Measurements from ENCODE around the gene MRC1.
A peak's percentile ranks its signal among the peaks of the same experiment; 100 is the strongest.

Gene MRC1

DNA sequence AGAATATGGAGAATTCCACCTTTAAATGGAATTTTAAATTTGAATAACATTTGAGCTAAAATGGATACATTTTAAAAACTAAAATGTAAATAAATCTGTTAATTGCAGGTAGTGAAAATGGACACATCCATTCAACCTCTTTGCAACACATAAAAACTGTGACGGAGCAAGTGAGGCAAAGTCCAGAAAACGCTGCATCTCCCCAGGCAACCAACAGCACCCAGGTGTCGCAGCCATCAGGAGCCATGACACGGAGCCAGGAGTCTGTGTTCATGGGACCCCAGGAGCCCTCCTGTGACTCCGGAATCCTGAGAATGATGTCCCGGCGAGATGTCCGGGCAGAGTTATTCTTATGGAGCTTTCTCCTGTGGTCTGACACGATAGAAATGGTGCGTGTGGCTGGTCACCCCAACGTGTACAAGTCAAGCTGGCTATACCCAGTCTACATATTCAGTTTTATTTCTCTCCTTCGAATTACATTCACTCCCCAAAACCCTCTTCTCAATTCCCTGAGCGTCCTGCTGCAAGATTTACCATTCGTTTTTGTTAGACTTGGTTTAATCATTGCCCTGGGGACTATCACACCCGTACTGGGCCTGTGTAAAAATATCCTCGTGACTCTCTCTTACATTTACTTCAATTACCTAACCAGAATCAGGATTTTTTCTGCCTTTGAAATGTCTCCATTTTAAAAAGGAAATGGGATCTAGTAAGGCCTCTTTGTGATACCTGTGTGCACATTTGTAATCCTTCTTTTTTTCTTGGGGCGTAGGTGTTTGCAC, 13.1 kb upstream of the MRC1 start:
- ATAC-seq, result no peak

DNA sequence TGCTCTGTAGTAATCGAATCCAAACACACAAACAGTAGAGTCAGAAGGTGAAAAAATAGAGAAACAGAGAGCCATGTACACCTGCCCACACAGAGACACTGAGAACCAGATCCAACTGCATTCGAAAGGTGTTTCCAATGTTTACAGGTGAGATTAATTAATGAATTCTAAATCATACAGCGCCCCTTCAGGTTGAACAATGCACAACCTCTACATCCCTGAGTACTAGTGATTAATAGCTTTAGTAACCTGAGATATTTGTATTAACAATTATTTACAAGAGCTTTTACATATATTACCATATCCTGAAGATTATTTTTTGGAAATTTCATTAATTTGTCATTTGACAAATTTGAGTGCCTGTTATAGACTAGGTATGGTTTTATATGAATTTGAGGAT, 7.6 kb upstream of the MRC1 start:
- ATAC-seq, result no peak

DNA sequence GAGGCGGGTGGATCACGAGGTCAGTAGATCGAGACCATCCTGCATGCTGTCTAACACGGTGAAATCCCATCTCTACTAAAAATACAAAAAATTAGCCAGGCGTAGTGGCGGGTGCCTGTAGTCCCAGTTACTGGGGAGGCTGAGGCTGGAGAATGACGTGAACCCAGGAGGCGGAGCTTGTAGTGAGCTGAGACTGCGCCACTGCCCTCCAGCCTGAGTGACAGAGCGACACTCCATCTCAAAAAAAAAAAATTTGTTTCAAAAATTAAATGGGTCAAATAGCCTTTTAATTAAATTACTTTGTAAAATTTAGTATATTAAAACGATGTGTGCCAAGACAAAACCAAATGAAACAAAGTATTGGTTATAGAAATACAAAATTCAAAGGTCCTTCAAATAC, 6.8 kb upstream of the MRC1 start:
- ATAC-seq, result no peak

DNA sequence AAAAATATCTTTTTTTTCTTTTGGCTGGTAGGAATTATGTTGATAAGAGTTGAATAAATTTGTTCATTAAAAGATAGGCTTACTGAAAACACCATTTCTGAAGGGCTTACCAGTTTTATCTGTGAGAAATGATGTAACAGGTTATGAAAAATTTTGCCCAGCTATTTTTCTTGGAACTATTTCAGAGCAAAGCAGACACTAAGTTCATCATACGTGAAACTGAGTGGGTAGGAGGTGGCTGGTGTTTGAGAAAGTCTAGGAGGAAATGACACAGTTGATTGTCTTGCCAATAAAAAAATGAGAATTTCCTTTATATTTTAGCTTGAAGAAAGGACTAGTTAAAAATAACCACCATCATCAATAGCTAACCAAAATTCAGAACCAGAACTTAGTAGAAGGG, 6.2 kb upstream of the MRC1 start:
- ATAC-seq, result peak in 1 of 2 donors; percentile 61

DNA sequence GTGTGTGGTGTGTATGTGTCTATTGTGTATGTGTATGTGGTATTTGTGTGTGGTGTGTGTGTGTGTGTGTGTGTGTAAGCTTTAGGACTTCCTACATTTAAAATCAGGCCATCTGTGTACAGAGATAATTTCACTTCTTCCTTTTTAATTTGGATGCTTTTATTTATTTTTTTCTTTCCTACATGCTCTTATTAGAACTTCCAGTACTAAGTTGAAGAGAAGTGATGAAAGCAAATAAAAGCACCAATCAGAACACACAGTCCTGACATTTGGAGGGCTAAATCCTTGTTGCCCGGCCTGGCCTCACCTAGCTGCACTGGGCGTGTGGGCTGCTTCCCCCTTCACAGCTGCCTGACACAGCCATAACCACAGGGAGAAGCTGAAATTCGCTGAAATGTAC, 3.8 kb upstream of the MRC1 start:
- no peak for ATAC-seq

DNA sequence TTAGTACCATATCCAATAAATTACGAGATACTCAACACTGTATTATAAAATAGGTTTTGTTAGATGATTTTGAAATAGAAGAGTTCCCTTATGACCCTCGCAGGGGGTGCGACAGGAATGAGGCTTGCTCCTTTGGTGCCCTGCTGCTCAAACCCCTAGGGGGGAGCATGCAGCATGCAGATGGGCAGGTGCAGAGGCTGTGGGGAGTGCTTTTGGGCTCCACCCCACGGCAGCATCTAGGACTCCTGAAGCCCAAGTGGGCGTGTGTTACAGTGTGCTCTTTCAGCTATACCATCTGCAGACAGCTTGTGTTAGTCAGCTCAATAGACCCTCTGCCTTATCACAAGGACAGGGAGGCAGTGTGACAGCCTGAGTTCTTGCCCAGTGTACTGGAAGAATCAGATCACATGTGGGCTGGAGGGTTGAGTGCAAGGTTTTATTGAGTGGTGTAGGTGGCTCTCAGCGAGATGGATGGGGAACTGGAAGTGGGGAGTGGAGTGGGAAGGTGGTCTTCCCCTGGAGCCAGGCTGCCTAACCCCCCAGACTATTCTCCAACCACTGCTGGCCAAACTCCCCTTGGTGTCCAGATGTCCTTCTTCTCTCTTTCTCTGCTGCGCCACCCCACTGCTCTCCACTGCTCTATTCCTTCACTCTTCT, 3.1 kb upstream of the MRC1 start:
- peak; percentile 70 to 85 for ATAC-seq

DNA sequence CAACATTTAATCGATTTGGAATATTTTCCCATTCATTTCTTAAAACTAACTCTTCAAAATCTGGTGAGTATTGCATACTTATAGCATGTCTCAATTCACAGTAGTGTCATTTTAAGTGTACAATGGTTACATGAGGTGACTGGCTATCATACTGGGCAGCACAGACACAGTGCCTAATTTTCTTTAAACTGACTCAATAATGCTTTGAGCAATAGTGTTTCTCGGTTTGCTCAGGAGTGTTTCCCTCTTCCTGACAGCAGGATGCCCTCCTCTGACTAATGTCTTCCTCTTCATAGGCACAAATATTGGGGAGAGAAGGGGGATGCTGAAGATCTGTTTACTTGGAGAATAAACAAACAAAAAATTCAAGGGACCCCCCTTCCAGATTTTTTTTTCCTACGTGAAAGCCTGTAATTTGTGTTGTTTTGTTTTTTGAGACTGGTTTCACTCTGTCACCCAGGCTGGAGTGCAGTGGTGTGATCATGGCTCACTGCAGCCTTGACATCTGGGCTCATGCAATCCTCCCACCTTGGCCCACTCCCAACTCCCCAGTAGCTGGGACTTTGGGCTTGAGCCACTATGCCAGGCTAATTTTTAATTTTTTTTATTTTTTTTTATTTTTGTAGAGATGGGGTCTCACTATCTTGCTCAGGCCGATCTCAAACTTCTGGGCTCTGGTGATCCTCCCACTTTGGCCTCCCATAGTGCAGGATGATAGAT, 2.2 kb downstream of the MRC1 start:
- no peak for ATAC-seq

DNA sequence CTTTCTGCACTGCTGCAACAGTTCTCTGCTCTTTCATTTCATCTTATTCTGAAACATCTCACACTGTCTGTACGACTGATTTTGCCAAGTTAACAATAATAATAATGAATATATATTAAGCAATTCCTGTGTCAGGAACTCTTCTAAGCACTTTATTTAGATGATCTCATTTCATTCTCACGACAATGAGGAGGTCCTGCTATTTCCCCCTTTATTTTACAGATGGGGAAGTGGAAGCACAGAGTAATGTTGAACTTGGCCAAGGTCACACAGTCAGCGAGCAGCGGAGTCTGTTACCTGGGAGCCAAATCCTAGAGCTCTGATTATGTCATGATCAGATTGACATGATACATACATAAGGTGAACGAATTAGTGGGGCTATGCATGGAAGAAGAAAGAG, 5.8 kb downstream of the MRC1 start:
- no peak for ATAC-seq

DNA sequence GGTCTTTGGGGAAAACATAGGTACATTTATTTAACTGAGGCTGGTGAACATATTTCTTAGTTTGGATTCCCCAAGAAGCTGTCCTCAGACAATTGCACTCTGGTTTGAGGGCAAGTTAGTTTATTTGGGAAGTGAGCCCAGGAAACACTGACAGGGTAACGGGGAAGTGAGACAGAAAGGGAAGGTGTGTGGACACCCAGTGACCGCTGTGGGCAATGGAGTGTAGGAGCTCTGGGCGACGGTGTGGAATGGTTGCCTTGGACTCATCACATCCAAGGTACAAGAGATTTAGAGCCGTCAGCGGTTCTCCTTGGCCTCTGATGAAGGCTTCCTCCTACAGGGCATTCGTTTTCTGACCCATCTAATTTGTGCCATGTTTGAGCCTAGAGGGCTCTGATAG, 7.1 kb downstream of the MRC1 start:
- no peak for ATAC-seq

DNA sequence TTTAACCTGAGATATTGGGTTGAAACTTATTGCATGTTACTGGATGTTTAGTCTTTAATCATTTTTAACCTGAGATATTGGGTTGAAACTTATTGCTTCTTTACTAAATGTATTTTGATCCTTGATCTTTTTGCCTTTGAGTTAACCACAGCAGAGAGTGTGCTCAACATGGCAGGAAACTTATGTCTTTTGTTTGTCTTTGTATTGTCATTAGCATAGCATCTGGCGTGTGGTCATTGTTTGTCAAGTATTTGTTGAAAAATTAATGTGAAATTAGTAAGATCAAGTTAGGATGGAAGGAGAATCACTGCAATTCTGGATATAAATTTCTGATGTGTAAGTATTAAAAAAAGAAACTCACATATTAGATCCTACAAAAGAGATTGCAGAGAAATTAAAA, 8.2 kb downstream of the MRC1 start:
- ATAC-seq, result no peak

DNA sequence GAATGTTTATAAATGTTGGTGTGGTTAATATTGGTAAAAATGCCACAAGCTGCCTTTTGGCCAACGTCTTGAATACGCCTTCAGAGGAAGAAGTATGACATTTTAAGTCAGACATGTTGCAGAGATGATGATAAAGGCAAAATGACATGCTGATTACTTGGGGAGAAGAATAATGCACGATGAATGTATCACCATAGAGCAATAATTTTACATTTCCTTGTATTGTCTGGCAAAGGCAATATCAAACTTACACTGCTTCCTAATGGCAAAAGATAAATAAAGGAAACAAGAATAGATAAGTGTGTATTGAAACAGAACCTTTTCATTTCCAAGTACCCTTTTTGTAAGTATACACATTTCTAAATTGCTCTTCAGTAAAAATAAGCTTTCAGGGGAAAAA, 8.6 kb downstream of the MRC1 start:
- no peak for ATAC-seq

DNA sequence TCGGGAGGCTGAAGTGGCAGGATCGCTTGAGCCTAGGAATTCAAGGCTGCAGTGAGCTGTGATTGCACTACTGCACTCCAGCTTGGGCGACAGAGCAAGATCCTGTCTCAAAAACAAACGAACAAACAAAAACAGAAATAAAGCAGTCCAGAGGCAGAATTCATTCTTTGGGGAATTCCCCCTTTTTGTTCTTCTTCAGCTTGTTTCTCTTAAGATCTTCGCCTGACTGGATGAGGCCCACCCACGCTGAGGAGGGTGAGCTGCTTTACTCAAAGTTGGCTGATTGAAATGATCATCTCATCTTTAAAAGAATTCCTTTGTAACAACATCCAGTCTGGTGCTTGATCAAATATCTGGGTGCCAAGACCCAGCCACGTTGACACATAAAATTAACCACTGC, 10.7 kb downstream of the MRC1 start:
- no peak for ATAC-seq

DNA sequence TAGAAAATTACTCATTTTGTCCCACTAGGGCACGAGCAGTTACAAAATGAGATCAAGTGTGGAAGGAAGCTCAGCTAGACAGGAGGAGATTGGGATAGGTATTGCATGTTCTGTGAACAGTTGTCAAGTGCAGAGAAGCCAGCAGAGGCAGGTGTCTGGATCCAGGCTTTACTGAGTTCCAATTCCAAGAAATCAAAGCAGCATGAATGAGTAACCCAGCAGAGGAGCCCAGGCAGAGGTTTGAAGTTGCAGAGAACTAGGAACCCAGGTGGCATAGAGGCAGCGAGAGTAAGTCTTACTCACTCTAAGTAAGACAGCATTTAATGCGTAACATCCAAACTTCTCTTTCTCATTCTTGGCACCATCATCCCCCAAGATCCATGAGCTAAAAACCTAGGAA, 11.8 kb downstream of the MRC1 start:
- no peak for ATAC-seq

DNA sequence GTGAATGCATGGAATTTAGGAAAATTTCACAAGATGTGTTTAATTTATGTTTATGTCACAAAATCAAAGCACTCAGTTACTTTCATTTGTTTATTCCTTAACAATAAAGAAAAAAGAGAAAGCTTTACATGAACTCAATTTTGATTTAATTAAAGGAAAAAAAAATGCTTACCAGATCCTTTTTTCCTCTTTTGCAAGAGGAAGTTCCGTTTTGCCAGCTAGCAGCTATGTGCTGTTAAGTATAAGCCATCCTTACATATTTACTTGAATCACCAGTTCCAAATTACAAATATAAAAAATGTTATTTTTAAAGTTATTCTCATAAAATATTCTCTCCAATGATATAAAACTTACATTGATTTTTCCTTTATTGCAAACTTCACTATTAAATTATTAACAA, 12.7 kb downstream of the MRC1 start:
- no peak for ATAC-seq

DNA sequence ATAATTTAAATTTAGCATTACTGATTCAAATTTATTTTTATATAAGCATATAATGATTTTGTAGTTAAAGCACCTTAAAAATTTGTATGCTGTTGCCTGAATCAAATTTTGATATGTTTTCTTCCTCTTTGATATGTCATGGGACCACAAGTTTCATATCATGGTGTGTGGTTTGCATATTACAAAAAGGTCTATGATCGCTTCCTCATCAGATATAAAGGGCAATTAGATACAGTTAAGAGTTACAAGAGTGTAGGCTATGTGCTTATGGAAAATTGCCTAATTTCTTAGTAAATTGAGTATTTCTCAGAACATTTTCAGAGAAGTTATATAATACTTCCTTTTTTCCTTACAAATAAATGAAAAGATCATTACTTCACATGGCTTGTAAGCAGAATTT, 22.2 kb downstream of the MRC1 start:
- no peak for ATAC-seq

DNA sequence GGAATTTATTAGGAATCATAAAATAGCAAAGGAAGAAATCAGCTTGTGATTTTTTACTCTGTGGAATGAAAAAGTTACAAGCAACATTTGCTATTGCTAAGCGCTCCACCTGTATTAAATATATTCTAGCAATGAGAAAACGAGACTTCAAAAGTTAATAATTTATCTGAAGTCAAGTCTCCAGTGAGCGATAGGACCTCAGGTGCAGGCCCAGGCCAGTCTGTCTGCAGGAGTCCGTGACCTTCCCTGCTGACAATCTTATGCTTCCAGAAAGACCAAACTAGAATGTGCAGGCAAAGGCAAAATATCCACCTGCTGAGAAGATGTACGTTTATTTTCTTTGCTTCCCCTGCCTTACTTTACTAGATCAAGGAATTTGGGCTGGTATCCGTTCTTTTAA, 22.7 kb downstream of the MRC1 start:
- no peak for ATAC-seq

DNA sequence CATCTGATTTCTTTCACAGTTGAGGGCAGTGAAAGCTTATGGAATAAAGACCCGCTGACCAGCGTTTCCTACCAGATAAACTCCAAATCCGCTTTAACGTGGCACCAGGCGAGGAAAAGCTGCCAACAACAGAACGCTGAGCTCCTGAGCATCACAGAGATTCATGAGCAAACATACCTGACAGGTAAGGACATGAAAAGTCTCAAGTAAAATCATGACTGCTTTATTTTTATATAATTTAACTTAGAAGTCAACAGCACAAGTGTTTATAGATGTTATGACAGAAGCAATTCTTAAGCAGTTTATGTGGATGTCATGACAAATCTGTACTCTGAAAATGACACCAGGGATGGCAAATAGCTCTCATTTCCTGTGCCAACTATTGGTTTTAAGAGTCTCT, 24.5 kb downstream of the MRC1 start:
- no peak for ATAC-seq

DNA sequence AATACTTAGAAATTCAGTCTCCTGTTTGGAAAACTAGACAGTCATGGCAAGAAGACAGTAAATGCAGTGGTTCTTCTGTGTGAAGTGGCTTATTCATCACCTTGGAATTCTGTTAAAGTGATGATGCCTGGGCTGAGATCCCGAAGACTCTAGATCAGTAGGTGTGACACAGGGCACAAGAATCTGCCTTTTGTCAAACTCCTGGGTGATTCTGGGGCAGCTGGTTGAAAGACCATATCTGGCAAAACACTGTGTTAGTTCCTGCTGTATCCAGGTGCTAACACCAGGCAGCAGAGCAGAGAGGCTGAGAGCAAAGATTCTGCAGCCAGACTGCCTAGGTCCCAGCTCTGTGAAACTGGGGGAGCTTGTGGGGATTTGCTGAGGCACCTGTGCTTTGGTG, 26.5 kb downstream of the MRC1 start:
- ATAC-seq, result no peak

DNA sequence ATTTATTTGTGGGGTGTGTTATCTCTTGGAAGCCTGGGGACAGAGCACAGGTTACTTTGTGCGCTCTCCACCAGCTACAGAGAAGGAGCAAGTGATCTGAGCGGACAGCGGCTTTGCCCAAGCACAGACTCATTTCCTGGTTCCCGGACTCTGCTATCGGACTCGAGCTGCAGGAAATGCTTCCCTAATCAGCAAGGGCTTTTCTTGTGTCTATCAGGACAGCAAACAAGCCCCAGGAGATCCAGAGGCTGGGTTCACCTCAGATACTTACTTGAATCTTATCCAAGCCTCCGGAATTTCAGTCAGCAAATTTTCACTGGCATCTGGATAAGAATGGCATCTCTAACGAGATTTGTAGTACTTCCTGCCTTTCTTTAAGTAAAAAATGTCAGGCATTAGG, 27.8 kb downstream of the MRC1 start:
- ATAC-seq, result no peak

DNA sequence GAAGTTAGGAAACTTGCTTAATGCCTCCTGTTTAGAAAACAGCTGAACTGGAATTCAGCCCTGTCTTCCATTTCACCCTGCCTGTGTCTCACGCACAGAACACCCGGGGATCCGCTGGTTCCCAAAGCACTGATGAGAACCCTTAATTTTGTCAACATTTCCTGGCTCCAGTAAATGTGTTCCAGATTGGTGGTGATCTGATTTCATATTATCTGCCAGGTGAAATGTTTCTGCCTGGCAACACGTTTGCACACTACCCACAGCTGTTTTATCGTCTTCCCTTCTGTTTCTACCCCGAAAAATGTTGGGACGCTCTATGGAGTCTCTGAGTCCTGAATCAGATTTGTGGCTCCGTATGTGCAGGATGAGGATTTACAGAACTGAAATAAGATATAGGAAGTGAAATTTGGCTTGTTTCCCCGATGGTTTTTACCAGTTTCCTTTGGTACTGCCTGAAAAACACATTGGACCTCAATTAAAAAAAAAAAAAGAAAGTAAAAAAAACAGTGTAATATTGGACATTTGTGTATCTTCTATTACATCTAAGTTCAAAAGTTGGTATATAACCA, 29.0 kb downstream of the MRC1 start:
- no peak for ATAC-seq

DNA sequence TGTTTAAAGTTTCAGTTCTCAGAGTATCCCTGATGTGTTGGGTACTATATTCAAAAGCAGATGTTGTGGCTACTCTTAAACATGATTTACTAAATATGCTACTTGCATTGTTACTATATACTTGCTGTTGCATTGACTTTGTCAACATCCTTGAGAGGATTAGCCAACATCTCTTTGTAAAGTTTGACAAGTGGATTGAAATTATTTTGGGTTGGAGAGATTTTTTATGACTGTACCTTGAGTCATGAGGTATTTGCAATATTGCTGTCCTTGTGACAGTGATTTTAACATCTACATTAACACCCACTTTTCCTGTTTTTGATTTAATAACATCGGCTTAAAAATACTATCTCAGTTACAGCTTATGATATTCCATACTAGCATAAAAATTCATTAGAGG, 31.9 kb downstream of the MRC1 start:
- ATAC-seq, result no peak

DNA sequence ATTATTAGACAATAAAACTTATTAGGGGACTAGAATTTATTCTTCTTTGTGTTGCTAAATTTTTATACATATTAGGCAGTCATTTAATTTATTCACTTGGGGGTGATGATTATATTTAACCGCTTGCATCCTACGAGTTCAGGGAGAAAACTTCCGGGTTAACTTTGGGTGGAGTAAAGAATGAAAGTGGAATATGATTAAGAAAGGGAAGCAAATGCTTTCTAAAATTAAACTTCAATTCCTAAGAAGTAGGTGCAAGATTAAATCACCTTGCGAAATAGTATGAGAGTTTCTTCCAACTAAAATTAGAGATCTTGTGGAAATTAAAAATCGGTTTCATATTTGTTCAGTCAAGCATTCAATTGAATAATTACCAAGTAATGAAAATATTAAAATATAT, 33.5 kb downstream of the MRC1 start:
- ATAC-seq, result no peak

DNA sequence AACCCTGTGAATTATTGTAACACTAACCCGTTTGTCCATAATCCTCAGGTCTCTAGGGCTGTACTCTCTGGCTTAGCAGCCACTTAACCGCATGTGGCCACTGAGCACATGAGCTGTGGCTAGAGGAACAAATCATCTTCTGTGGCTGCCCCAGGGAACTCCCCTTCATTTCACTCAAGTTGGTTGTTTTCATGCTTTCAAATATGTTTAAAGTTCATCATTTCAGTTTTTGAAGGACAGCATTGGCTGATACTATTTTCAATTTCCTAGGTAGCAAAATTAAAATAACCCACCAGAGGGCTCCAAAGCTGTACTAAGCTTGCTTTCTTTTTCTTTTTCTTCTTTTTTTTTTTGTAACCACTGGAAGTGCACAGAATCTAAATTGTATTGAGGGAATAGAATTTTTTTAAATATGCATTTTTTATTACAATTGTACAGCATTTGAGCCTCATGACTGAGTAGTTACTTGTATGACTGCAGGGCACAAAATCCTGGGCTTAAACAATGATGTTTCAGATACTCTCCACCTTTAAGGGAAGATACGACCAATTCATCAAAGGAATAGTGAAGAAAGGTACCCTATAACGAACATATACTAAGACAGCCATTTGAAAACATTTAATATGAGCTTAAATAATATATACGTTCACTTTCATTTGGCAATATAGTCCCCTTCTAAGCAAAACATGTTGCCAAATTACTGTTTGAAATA, 38.6 kb downstream of the MRC1 start:
- peak; percentile 53 to 58 for ATAC-seq
